B cell (primary cell): ENCODE measurements around the gene ERMARD. TPM values are rescaled to one million over a fixed set of nuclear protein-coding genes. Genes with fewer than 3 reads are reported as not detected.

ENCODE experiments used
- ATAC-seq: fragments of 200-7000 bp; cut with Tn5 transposase; one replicate; pipeline ENCODE4 v1.10.0; 2021; ENCODE audit warnings: low read depth, mild to moderate bottlenecking, moderate number of reproducible peaks, moderate library complexity
- CTCF ChIA-PET: fragments of 350-600 bp; sonication (Branson Sonifier 250); formaldehyde crosslinking; loops from one replicate; lab custom pipeline; 2021; ENCODE audit warnings: antibody characterized with exemption, inconsistent platforms; lab: Charles Lee
- POLR2A ChIA-PET: fragments of 350-600 bp; sonication (Branson Sonifier 250); formaldehyde crosslinking; loops from one replicate; lab custom pipeline; 2021; ENCODE audit warnings: antibody characterized with exemption; lab: Charles Lee
- DNase-seq: peaks from one replicate; pipeline ENCODE4 v3.0.0; 2013
- H2AFZ ChIP-seq: 2 replicates; pipeline ENCODE4 v1.6.1; 2012; ENCODE audit warnings: mild to moderate bottlenecking, low read depth, low read length; ENCODE audit not compliant: insufficient read depth, poor library complexity, severe bottlenecking
- H3K27ac ChIP-seq, 2 donors: 1 replicate in 1 of 2; 2 replicates in 1 of 2; pipeline ENCODE4 v1.5.1; 2012 to 2013; ENCODE audit warnings: low read length in 2 of 2, mild to moderate bottlenecking in 2 of 2, moderate library complexity in 1 of 2
- H3K27me3 ChIP-seq, 4 experiments: fragments of 200-600 bp in 1 of 4; sonication (generic) in 1 of 4; replicated peaks in 1 of 4; 1 replicate in 2 of 4; 2 replicates in 2 of 4; pipeline versions ENCODE4 v1.6.1 to v1.7.0; 2013 to 2016; ENCODE audit warnings: low read length in 3 of 4, mild to moderate bottlenecking in 2 of 4, mixed read lengths in 1 of 4, moderate library complexity in 1 of 4; ENCODE audit not compliant: insufficient read depth in 4 of 4, control insufficient read depth in 3 of 4; ENCODE audit errors: control extremely low read depth in 1 of 4
- H3K36me3 ChIP-seq, 2 experiments: replicated peaks in 1 of 2; 1 replicate in 1 of 2; 2 replicates in 1 of 2; pipeline versions ENCODE4 v1.6.1 to v1.7.1; 2013; ENCODE audit warnings: low read length in 1 of 2; ENCODE audit not compliant: insufficient read depth in 2 of 2, control insufficient read depth in 1 of 2; ENCODE audit errors: control extremely low read depth in 1 of 2, extremely low read depth in 1 of 2
- H3K4me1 ChIP-seq, 2 donors: fragments of 200-600 bp in 1 of 2; sonication (generic) in 1 of 2; 1 replicate in 1 of 2; 2 replicates in 1 of 2; pipeline versions ENCODE4 v1.5.1 to v1.6.1; 2013 to 2017; ENCODE audit warnings: low read length in 2 of 2; ENCODE audit not compliant: control insufficient read depth in 2 of 2, insufficient read depth in 2 of 2
- H3K4me2 ChIP-seq: replicated peaks from 2 replicates; pipeline ENCODE3; 2012; ENCODE audit warnings: mild to moderate bottlenecking, low read depth, low read length; ENCODE audit not compliant: poor library complexity, severe bottlenecking
- H3K4me3 ChIP-seq, 5 experiments: fragments of 200-600 bp in 1 of 5; sonication (generic) in 1 of 5; 1 replicate in 3 of 5; 2 replicates in 2 of 5; pipeline versions ENCODE4 v1.5.1 to v1.7.0; 2011 to 2016; ENCODE audit warnings: low read length in 4 of 5, mild to moderate bottlenecking in 4 of 5, low read depth in 2 of 5, control low read depth in 1 of 5, moderate library complexity in 1 of 5; ENCODE audit not compliant: insufficient read depth in 1 of 5; ENCODE audit errors: control extremely low read depth in 1 of 5, extremely low read depth in 1 of 5
- H3K79me2 ChIP-seq: fragments of 200-600 bp; sonication (generic); one replicate; pipeline ENCODE4 v1.6.0; 2016; ENCODE audit warnings: low read length; ENCODE audit not compliant: control insufficient read depth, insufficient read depth
- H3K9ac ChIP-seq: fragments of 200-600 bp; sonication (generic); 2 replicates; pipeline ENCODE4 v1.6.1; 2017; ENCODE audit warnings: mild to moderate bottlenecking, low read length, moderate library complexity
- H3K9me3 ChIP-seq, 3 donors: one replicate each; pipeline versions ENCODE4 v1.6.1 to v1.7.1; 2013; ENCODE audit warnings: low read length in 2 of 3; ENCODE audit not compliant: control insufficient read depth in 2 of 3, insufficient read depth in 1 of 3; ENCODE audit errors: control extremely low read depth in 1 of 3
- H4K20me1 ChIP-seq: 2 replicates; pipeline ENCODE4 v1.6.0; 2012; ENCODE audit warnings: mild to moderate bottlenecking, low read length; ENCODE audit not compliant: insufficient read depth, control insufficient read depth, poor library complexity, severe bottlenecking
- H3K27ac Mint-ChIP-seq: one replicate; pipeline ENCODE4 v1.8.0; 2021; ENCODE audit warnings: mixed read lengths
- H3K27me3 Mint-ChIP-seq: one replicate; pipeline ENCODE4 v1.8.0; 2021; ENCODE audit warnings: mixed read lengths
- H3K4me1 Mint-ChIP-seq: one replicate; pipeline ENCODE4 v1.8.0; 2021; ENCODE audit warnings: mixed read lengths
- H3K4me3 Mint-ChIP-seq: one replicate; pipeline ENCODE4 v1.8.0; 2021; ENCODE audit warnings: mixed read lengths
- H3K9me3 Mint-ChIP-seq: one replicate; pipeline ENCODE4 v1.8.0; 2022; ENCODE audit warnings: mixed read lengths; ENCODE audit not compliant: insufficient read depth
- EZH2 ChIP-seq: IDR thresholded peaks from 2 replicates; pipeline ENCODE4 v1.6.1; 2012; ENCODE audit warnings: borderline replicate concordance, low read depth, mild to moderate bottlenecking, moderate library complexity, low read length; ENCODE audit not compliant: insufficient read depth, poor library complexity, severe bottlenecking
- WGBS: methylation state at CpG from one replicate; pipeline ENCODE4 v1.1.5; 2013; ENCODE audit warnings: missing lambda C conversion rate; ENCODE audit not compliant: insufficient coverage; 5-methylcytosine and 5-hydroxymethylcytosine counted together
- intact Hi-C: fragments of 100-400 bp; cut with micrococcal nuclease; formaldehyde crosslinking; loops from one replicate; pipeline ENCODE4 v1.10.0; 2022
- polyA plus RNA-seq: library from polyadenylated mRNA; depleted of rRNA; stranded (reverse); fragments of >200 nt; gene quantifications from 2 replicates; pipeline ENCODE4 v1.2.3, GENCODE V29; 2012
- total RNA-seq, 2 donors: library from RNA; stranded (reverse); fragments of 120-200 nt in 1 of 2; gene quantifications; 1 replicate in 1 of 2; 2 replicates in 1 of 2; pipeline versions ENCODE4 v1.2.3 to v1.2.4, GENCODE V29; 2013 to 2022
- TF ChIP-seq, protein P1 (sequence below): fragments of 200-600 bp; IDR thresholded peaks from one replicate; pipeline ENCODE4 v1.8.0; 2022; ENCODE audit warnings: antibody characterized with exemption, mild to moderate bottlenecking

ERMARD gene
- total and polyA plus RNA-seq, 2 donors (not counting 1 experiment from before 2014, with no cell fraction given) = 42.8 to 65.1 TPM

DNA sequence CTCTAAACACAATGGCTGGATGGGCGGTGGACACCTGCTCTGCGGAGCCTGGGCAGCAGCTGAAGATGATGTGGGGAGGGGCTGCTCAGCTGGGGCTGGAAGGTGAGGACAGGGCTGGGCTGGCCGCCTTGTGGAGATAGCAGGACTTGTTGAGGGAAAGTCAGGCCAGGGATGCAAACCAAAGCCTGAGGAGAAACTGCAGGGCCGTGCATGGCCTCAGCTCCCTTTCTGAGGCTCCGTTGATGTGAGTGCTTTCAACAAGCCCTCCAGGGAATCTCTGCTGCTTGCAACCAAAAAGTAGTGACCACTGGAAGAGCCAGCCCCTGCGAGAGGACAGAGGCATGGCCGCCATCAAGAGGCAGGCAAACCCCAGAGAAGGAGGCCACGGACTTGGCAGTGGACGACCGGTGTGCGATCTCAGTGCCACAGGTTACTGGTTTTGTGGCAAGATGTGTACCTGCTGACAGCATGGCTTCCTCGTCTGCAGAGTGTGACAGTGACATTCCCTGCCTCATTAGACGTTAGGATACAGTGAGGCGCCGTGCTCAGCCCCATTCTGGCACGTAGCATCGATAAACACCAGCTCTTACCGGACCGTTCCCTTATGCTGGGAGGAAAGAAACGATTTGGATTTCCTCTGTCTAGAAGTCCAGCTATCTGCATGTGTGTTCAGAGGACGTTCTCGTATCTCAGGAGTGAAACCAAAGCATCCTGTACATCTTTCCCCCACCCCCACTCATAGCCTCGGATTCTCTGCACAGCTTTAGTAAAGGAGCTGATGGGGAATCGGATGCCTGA lies 37.9 kb downstream of the ERMARD start:
- Histone ChIP-seq H3K79me2 (no peaks in the 10 kb centered on the region), H3K36me3 (no peaks in the 10 kb centered on the region), H3K9ac (peak overlapping the region; percentile 68), H3K4me2 (peak overlapping the region; percentile 88), H3K4me1 (peaks cover 9 to 16% of the 10 kb centered on the region in 2 donors), H3K27ac (no peak overlapping the region), H4K20me1 (no peaks in the 10 kb centered on the region), H3K27me3 (peaks cover 0 to 39% (median 8%) of the 10 kb centered on the region in 4 experiments), H3K4me3 (peak overlapping the region; percentile 32 to 73 (median 51)), H2AFZ (peak overlapping the region; percentile 91), H3K9me3 (no peaks in the 10 kb centered on the region)
- peak overlapping the region; percentile 92 for H3K4me3 Mint-ChIP-seq
- ChIA-PET POLR2A (no interaction called here), CTCF (interaction anchor here (0.6 to 3.6 kb wide), 22 partner anchors 9 to 833 kb away, joined by 3 to 59 read pairs (median 4); partner anchors contain the start of genes DYNLT2 and ERMARD)
- peak; percentile 12 for DNase-seq
- H3K27ac Mint-ChIP-seq = no peak overlapping the region
- TF ChIP-seq, protein P1, sequence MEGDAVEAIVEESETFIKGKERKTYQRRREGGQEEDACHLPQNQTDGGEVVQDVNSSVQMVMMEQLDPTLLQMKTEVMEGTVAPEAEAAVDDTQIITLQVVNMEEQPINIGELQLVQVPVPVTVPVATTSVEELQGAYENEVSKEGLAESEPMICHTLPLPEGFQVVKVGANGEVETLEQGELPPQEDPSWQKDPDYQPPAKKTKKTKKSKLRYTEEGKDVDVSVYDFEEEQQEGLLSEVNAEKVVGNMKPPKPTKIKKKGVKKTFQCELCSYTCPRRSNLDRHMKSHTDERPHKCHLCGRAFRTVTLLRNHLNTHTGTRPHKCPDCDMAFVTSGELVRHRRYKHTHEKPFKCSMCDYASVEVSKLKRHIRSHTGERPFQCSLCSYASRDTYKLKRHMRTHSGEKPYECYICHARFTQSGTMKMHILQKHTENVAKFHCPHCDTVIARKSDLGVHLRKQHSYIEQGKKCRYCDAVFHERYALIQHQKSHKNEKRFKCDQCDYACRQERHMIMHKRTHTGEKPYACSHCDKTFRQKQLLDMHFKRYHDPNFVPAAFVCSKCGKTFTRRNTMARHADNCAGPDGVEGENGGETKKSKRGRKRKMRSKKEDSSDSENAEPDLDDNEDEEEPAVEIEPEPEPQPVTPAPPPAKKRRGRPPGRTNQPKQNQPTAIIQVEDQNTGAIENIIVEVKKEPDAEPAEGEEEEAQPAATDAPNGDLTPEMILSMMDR = no peak
- no peak for TF ChIP-seq EZH2
- 85% methylated on average over 20 of the region's 24 CpGs for WGBS
- peaks cover 14% of the 10 kb centered on the region for H3K4me1 Mint-ChIP-seq
- intact Hi-C loops = no loop called here
- ATAC-seq = no peak
- peaks cover 41% of the 10 kb centered on the region for H3K27me3 Mint-ChIP-seq
- H3K9me3 Mint-ChIP-seq = no peaks in the 10 kb centered on the region
